ENCODE data around the gene BLOC1S4. TPM values are rescaled to one million over a fixed set of nuclear protein-coding genes. Genes with fewer than 3 reads are reported as not detected.

BLOC1S4 gene
- total RNA-seq, 3 donors from 2014 or later: 18.9 to 23.6 (median 19.8) TPM

DNA sequence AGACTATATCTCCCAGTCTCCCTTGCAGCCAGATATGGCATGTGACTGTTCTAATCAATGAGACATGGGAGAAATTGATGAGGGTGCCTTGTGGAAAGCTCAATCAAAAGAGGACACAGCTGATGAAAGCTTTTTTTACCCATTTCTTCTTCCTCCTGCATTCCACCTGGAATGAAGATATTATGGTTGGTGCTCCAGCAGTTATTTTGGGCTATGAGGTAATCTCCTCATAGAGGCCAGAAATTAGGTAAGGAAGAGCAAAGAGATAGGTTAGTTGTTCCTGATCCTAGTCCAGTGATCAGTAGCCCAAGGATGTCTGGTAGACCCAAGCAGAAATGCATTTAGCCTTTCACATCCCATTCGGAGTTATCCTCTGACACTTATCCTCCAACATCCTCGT, 49.7 kb downstream of the BLOC1S4 start:
- no peaks in the 10 kb centered on the region for H3K36me3 ChIP-seq
- no peaks in the 10 kb centered on the region for H3K9me3 ChIP-seq
- no peak overlapping the region for H3K27ac ChIP-seq
- intact Hi-C loops (cut with DNase I; ENCODE audit: low total_unique reads): no loop called here
- TF ChIP-seq POLR2AphosphoS5 (IDR thresholded peaks at IDR 0.05) (no peak), POLR2A (IDR thresholded peaks at IDR 0.05) (no peak)
- TF ChIP-seq, protein P1, sequence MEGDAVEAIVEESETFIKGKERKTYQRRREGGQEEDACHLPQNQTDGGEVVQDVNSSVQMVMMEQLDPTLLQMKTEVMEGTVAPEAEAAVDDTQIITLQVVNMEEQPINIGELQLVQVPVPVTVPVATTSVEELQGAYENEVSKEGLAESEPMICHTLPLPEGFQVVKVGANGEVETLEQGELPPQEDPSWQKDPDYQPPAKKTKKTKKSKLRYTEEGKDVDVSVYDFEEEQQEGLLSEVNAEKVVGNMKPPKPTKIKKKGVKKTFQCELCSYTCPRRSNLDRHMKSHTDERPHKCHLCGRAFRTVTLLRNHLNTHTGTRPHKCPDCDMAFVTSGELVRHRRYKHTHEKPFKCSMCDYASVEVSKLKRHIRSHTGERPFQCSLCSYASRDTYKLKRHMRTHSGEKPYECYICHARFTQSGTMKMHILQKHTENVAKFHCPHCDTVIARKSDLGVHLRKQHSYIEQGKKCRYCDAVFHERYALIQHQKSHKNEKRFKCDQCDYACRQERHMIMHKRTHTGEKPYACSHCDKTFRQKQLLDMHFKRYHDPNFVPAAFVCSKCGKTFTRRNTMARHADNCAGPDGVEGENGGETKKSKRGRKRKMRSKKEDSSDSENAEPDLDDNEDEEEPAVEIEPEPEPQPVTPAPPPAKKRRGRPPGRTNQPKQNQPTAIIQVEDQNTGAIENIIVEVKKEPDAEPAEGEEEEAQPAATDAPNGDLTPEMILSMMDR (IDR thresholded peaks at IDR 0.05): no peak
- H3K27me3 ChIP-seq: no peaks in the 10 kb centered on the region
- no peak for DNase-seq (ENCODE audit: low spot score in 2 of 2)
- no peaks in the 10 kb centered on the region for H3K4me1 ChIP-seq
- no peak overlapping the region for H3K4me3 ChIP-seq

Other genes with a start within 250 kb of the BLOC1S4 start
- gene PPP2R2C, start 243.6 kb upstream of the BLOC1S4 start, total RNA-seq: under 1 TPM; 0.16 to 0.66 (median 0.44) TPM
- gene MAN2B2, start 141.0 kb upstream of the BLOC1S4 start, total RNA-seq: 10 to 100 TPM; 18.7 to 49.8 (median 19.6) TPM
- 100 to 1,000 TPM; 119 to 172 (median 142) TPM for gene MRFAP1, start 75.5 kb upstream of the BLOC1S4 start, total RNA-seq
- gene S100P, start 22.3 kb upstream of the BLOC1S4 start, total RNA-seq: under 1 TPM in 2 of 3 donors, not detected in 1; 0.29 to 0.98 TPM
- gene MRFAP1L1, start 6.3 kb upstream of the BLOC1S4 start, total RNA-seq: 10 to 100 TPM; 48.0 to 78.0 (median 70.1) TPM
- 10 to 100 TPM; 31.5 to 40.8 (median 31.7) TPM for gene KIAA0232, start 66.6 kb downstream of the BLOC1S4 start, total RNA-seq
- gene TBC1D14, start 193.7 kb downstream of the BLOC1S4 start, total RNA-seq: 10 to 100 TPM; 48.5 to 57.3 (median 48.7) TPM